ENCODE results near the gene GNG7.

DNA sequence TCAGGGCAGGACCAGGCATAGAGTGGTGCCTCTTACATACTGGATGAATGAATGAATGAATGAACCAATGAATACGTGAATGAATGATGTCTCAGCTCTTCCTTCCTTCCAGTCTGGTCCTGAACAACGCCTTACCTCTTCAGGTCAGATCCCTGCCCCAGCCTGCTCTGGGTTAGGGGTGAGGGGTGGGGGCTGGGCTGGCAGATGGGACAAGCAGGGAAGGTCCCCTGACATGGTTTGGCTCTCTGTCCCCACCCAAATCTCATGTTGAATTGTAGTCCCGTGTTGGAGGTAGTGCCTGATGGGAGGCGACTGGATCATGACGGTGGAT is 9.3 kb upstream of the GNG7 start:
- TF ChIP-seq, protein P1, sequence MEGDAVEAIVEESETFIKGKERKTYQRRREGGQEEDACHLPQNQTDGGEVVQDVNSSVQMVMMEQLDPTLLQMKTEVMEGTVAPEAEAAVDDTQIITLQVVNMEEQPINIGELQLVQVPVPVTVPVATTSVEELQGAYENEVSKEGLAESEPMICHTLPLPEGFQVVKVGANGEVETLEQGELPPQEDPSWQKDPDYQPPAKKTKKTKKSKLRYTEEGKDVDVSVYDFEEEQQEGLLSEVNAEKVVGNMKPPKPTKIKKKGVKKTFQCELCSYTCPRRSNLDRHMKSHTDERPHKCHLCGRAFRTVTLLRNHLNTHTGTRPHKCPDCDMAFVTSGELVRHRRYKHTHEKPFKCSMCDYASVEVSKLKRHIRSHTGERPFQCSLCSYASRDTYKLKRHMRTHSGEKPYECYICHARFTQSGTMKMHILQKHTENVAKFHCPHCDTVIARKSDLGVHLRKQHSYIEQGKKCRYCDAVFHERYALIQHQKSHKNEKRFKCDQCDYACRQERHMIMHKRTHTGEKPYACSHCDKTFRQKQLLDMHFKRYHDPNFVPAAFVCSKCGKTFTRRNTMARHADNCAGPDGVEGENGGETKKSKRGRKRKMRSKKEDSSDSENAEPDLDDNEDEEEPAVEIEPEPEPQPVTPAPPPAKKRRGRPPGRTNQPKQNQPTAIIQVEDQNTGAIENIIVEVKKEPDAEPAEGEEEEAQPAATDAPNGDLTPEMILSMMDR (IDR thresholded peaks at IDR 0.05): no peak
- TF ChIP-seq POLR2A (IDR thresholded peaks at IDR 0.05): no peak

All from testis (tissue), 2 donors.